RWPE2 (cell line): ENCODE results near the gene MSI2.

Source experiments
- ATAC-seq: fragments of 200-7000 bp; cut with Tn5 transposase; 3 replicates; pipeline ENCODE4 v1.9.1; 2021; ENCODE audit warnings: low read depth
- DNase-seq: peaks from one replicate; pipeline ENCODE4 v3.0.0-alpha.2; 2020; ENCODE audit warnings: low spot score
- H3K27ac ChIP-seq: fragments of 450-650 bp; 2 replicates; pipeline ENCODE4 v1.5.1; 2017; ENCODE audit warnings: mild to moderate bottlenecking; ENCODE audit not compliant: poor library complexity, severe bottlenecking
- H3K27me3 ChIP-seq: fragments of 250-450 bp; sonication (Bioruptor Pico); 2 replicates; pipeline ENCODE4 v1.5.1; 2021; ENCODE audit warnings: mild to moderate bottlenecking, moderate library complexity; ENCODE audit not compliant: insufficient read depth, poor library complexity, severe bottlenecking
- H3K36me3 ChIP-seq: fragments of 250-450 bp; sonication (Bioruptor Pico); 2 replicates; pipeline ENCODE4 v1.5.1; 2020; ENCODE audit warnings: low read depth, mild to moderate bottlenecking, moderate library complexity
- H3K4me1 ChIP-seq: fragments of 250-450 bp; sonication (Bioruptor Pico); 2 replicates; pipeline ENCODE4 v1.5.1; 2021; ENCODE audit warnings: mild to moderate bottlenecking, moderate library complexity; ENCODE audit not compliant: insufficient read depth, poor library complexity, severe bottlenecking
- H3K4me3 ChIP-seq: fragments of 250-450 bp; sonication (Bioruptor Pico); 2 replicates; pipeline ENCODE4 v1.5.1; 2021; ENCODE audit warnings: mild to moderate bottlenecking, moderate library complexity; ENCODE audit not compliant: severe bottlenecking
- H3K9me3 ChIP-seq: fragments of 250-450 bp; sonication (Bioruptor Pico); 2 replicates; pipeline ENCODE4 v1.5.1; 2021; ENCODE audit warnings: mild to moderate bottlenecking, moderate library complexity; ENCODE audit not compliant: severe bottlenecking
- TF ChIP-seq, protein P1 (sequence below): fragments of 450-650 bp; IDR thresholded peaks from one replicate; pipeline ENCODE4 v1.5.1; 2017; ENCODE audit warnings: mild to moderate bottlenecking, moderate library complexity; ENCODE audit not compliant: poor library complexity, severe bottlenecking

Gene MSI2

GRCh38 chr17:57594767-57595166 is 338.4 kb downstream of the MSI2 start:
- H3K4me3 ChIP-seq, result no peak overlapping the region
- H3K27me3 ChIP-seq, result no peaks in the 10 kb centered on the region
- H3K4me1 ChIP-seq, result no peaks in the 10 kb centered on the region
- DNase-seq (no peak), ATAC-seq (no peak)
- no peaks in the 10 kb centered on the region for H3K9me3 ChIP-seq
- no peaks in the 10 kb centered on the region for H3K36me3 ChIP-seq
- TF ChIP-seq, protein P1, sequence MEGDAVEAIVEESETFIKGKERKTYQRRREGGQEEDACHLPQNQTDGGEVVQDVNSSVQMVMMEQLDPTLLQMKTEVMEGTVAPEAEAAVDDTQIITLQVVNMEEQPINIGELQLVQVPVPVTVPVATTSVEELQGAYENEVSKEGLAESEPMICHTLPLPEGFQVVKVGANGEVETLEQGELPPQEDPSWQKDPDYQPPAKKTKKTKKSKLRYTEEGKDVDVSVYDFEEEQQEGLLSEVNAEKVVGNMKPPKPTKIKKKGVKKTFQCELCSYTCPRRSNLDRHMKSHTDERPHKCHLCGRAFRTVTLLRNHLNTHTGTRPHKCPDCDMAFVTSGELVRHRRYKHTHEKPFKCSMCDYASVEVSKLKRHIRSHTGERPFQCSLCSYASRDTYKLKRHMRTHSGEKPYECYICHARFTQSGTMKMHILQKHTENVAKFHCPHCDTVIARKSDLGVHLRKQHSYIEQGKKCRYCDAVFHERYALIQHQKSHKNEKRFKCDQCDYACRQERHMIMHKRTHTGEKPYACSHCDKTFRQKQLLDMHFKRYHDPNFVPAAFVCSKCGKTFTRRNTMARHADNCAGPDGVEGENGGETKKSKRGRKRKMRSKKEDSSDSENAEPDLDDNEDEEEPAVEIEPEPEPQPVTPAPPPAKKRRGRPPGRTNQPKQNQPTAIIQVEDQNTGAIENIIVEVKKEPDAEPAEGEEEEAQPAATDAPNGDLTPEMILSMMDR, result no peak
- H3K27ac ChIP-seq, result no peak overlapping the region

DNA sequence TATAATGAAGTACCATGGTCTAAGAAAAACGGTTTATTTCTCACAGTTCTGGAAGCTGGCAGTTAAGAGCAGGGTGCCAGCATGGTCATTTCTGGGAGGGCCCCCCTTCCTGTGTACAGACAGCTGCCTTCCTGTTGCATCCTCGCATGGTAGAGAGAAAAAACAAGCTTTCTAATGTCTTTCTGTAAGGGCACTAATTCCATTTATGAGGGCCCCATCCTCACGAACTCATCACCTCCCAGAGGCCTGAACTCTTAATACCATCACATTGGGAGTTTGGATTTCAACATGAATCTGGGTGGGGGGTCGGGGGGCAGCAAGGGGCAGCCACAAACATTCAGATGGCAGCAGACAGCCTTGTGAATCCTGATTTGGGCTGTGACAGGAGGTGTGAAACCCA is 339.1 kb downstream of the MSI2 start:
- H3K27me3 ChIP-seq, result no peaks in the 10 kb centered on the region
- no peak overlapping the region for H3K27ac ChIP-seq
- no peak for DNase-seq
- no peaks in the 10 kb centered on the region; the same call in 1 of the 2 replicates for H3K36me3 ChIP-seq
- ATAC-seq, result no peak
- no peaks in the 10 kb centered on the region for H3K4me1 ChIP-seq
- no peaks in the 10 kb centered on the region for H3K9me3 ChIP-seq
- TF ChIP-seq, protein P1, result no peak
- no peak overlapping the region for H3K4me3 ChIP-seq

GRCh38 chr17:57595947-57596695 is 339.8 kb downstream of the MSI2 start:
- DNase-seq, result peak; percentile 56
- TF ChIP-seq, protein P1, result no peak
- ATAC-seq, result no peak
- H3K4me1 ChIP-seq, result no peaks in the 10 kb centered on the region
- no peak overlapping the region for H3K4me3 ChIP-seq
- H3K27ac ChIP-seq, result no peak overlapping the region
- no peaks in the 10 kb centered on the region; the same call in 1 of the 2 replicates for H3K36me3 ChIP-seq
- no peaks in the 10 kb centered on the region for H3K27me3 ChIP-seq
- H3K9me3 ChIP-seq, result no peaks in the 10 kb centered on the region

- no peak for ATAC-seq
- Histone ChIP-seq H3K27me3 (no peaks in the 10 kb centered on the region), H3K4me1 (no peaks in the 10 kb centered on the region), H3K9me3 (no peaks in the 10 kb centered on the region), H3K27ac (no peak overlapping the region), H3K4me3 (no peak overlapping the region), H3K36me3 (no peaks in the 10 kb centered on the region; the same call in 1 of the 2 replicates)
- no peak for DNase-seq
- TF ChIP-seq, protein P1, result no peak
These were observed 340.8 kb downstream of the MSI2 start for GRCh38 chr17:57597101-57597500.
